ENCODE results near the gene FAM193A. TPM values are rescaled to one million over a fixed set of nuclear protein-coding genes. Genes with fewer than 3 reads are reported as not detected.

Gene FAM193A
- total and polyA plus RNA-seq, 2 donors (not counting 1 experiment from before 2014, with no cell fraction given), result 16.0 to 62.7 TPM

DNA sequence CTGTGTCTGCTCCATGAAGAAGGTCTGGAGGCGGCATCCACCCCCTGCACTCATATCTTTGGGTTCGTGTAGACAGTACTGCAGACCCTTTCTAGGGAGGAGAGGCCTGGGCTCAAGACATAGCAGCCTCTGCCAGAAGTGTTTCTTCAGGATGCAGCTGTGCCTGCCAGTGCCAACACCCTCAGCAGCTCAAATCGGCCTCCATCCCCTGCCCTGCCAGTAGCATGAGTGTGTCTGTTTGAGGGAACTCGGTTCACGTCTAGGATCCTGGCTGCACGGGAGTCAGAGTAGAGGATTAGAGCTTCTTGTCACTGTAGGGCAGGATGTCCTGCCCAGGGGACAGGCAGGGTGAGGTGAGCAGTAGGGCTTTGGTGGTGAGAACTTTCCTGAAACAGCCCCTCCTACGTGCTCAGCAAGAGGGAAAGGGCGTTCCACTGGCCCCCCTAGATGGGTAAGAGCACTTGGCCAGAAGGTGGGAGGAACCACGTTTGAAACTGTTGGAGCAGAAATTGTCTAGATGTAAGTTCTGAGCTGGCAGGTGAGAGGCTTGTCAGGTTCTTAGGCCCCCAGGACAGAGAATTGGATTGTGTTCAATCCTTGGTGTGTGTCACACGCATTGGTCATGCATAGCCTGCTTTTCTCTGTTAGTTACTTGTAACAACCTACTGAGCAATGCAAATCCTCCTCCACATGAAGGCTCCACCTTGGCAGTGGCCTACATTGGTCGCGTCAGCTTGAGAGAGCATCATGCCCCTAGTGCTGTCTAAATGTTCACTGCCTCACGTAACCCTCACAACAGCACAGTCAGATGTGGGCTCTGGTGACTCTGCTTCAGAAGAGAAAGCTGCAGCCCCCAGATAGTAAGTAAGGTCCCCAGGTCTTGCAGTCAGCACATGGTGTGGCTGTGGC is 25.8 kb upstream of the FAM193A start:
- Histone ChIP-seq H3K4me2 (replicated peaks; ENCODE audit: low read depth, low read length, poor library complexity, severe bottlenecking) (peak overlapping the region; percentile 15), H3K9me3 (ENCODE audit: control extremely low read depth in 1 of 3, control insufficient read depth in 2 of 3, insufficient read depth in 1 of 3, low read length in 2 of 3) (no peaks in the 10 kb centered on the region), H3K36me3 (replicated peaks in 1 of 2; ENCODE audit: control extremely low read depth in 1 of 2, control insufficient read depth in 1 of 2, extremely low read depth in 1 of 2, insufficient read depth in 2 of 2, low read length in 1 of 2) (peaks cover 19 to 69% of the 10 kb centered on the region in 2 experiments), H3K27me3 (replicated peaks in 1 of 4; ENCODE audit: control extremely low read depth in 1 of 4, control insufficient read depth in 3 of 4, insufficient read depth in 4 of 4, low read length in 3 of 4) (no peaks in the 10 kb centered on the region), H2AFZ (ENCODE audit: insufficient read depth, low read depth, low read length, poor library complexity, severe bottlenecking) (no peak overlapping the region), H3K4me1 (ENCODE audit: control insufficient read depth in 2 of 2, insufficient read depth in 2 of 2, low read length in 2 of 2) (peaks cover 16 to 26% of the 10 kb centered on the region in 2 donors), H3K9ac (ENCODE audit: low read length) (no peak overlapping the region), H4K20me1 (ENCODE audit: control insufficient read depth, insufficient read depth, low read length, poor library complexity, severe bottlenecking) (peaks cover 57% of the 10 kb centered on the region), H3K79me2 (ENCODE audit: control insufficient read depth, insufficient read depth, low read length) (peaks cover 55% of the 10 kb centered on the region), H3K4me3 (ENCODE audit: control extremely low read depth in 1 of 5, extremely low read depth in 1 of 5, insufficient read depth in 1 of 5, low read depth in 2 of 5, low read length in 4 of 5) (no peak overlapping the region), H3K27ac (ENCODE audit: low read length in 2 of 2) (peak overlapping the region; percentile 38 to 64)
- Mint-ChIP-seq H3K27ac (peak overlapping the region; percentile 91), H3K4me3 (peak overlapping the region; percentile 13), H3K27me3 (no peaks in the 10 kb centered on the region), H3K9me3 (ENCODE audit: insufficient read depth) (no peaks in the 10 kb centered on the region), H3K4me1 (peaks cover 24% of the 10 kb centered on the region)
- intact Hi-C loops (cut with micrococcal nuclease), result no loop called here
- CTCF ChIA-PET, result interaction anchor here (1.0 to 2.0 kb wide), 3 partner anchors 26 to 291 kb away, joined by 3 to 6 read pairs (median 3); partner anchors contain the start of genes FAM193A and RNF4
- DNase-seq (no peak), ATAC-seq (ENCODE audit: low read depth) (peak; percentile 22)
- no peak for TF ChIP-seq EZH2 (IDR thresholded peaks at IDR 0.05; ENCODE audit: borderline replicate concordance, insufficient read depth, low read depth, low read length, poor library complexity, severe bottlenecking)
- TF ChIP-seq, protein P1, sequence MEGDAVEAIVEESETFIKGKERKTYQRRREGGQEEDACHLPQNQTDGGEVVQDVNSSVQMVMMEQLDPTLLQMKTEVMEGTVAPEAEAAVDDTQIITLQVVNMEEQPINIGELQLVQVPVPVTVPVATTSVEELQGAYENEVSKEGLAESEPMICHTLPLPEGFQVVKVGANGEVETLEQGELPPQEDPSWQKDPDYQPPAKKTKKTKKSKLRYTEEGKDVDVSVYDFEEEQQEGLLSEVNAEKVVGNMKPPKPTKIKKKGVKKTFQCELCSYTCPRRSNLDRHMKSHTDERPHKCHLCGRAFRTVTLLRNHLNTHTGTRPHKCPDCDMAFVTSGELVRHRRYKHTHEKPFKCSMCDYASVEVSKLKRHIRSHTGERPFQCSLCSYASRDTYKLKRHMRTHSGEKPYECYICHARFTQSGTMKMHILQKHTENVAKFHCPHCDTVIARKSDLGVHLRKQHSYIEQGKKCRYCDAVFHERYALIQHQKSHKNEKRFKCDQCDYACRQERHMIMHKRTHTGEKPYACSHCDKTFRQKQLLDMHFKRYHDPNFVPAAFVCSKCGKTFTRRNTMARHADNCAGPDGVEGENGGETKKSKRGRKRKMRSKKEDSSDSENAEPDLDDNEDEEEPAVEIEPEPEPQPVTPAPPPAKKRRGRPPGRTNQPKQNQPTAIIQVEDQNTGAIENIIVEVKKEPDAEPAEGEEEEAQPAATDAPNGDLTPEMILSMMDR (IDR thresholded peaks at IDR 0.05), result no peak
- WGBS (ENCODE audit: insufficient coverage), result 80% methylated on average over 10 of the region's 13 CpGs
- POLR2A ChIA-PET, result interaction anchor here (0.6 kb wide), 3 partner anchors 30 to 70 kb away, joined by 3 to 5 read pairs (median 4); no protein-coding TSS in a partner anchor

Data from B cell (primary cell).